Daoy (cell line): ENCODE data around the gene KAT5. TPM values are rescaled to one million over a fixed set of nuclear protein-coding genes. Genes with fewer than 3 reads are reported as not detected.
"Not testable (repeated sequence)": the region's sequence is repeated elsewhere in the genome, so short reads cannot be mapped to it uniquely, and the experiment has no call there.

Experiments used
- DNase-seq: peaks from one replicate; pipeline ENCODE4 v3.0.0-alpha.2; 2015; ENCODE audit warnings: low read depth
- total RNA-seq: library from RNA; depleted of rRNA; stranded (reverse); fragments of >200 nt; shearing (Covaris generic); gene quantifications from 2 replicates; pipeline ENCODE4 v1.2.3, GENCODE V29; 2014; rRNA removed

The KAT5 gene
- total RNA-seq, 1 experiment from 2014 or later = 59.4 TPM

DNA sequence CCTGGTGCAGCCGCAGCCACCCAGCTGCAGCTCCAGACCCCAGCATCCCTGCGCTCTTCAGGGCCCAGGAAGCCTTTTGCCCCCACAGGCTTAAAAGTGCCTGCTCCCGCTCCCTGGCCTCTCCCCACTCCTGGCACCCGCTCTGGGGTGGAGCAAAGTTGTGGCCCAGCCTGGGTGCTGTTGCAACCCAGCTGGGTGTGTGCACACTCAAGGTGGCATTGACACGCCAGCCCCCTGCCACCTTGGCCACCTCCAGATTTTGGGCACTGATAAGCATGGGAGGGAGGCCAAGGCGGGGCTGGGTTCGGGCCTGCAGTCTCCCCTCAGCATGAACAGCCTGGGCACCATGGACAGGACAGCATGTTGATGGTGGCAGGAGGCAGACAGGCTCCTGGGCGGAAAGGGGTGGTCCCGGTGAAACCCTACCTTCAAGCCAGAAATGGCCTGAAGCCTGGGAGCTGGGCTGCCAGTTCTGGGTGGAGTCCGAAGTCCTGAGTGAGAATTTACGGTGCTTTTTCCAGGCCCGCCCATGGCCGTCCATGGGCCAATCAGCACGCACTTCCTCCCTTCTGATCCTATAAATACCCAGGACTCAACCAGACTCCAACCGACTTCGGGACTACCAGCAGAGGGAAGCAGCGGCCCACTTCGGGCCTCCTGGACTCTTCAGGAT lies 32.1 kb downstream of the KAT5 start:
- peak; percentile 40 for DNase-seq

GRCh38 chr11:65744699-65745042 lies 32.6 kb downstream of the KAT5 start:
- DNase-seq = no peak

DNA sequence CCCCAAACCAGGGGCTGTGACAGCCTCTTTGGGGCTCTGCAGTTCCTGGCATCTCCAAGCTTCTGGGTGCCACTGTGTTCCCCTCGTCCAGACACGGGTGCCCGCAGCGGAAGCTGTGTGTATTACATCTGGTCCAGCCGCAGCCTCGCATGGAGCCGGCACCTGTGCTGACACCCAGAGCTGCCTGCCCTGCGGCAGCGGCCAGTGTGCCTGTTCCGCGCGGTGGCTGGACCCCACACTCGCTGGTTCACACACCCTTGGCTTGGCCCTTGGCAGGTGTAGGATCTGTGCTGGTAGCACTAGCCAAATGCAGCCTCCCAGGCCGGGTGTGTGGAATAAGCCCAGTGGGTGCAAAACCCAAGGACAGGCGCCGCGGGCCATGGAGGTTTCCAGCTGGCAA lies 33.0 kb downstream of the KAT5 start:
- no peak for DNase-seq

DNA sequence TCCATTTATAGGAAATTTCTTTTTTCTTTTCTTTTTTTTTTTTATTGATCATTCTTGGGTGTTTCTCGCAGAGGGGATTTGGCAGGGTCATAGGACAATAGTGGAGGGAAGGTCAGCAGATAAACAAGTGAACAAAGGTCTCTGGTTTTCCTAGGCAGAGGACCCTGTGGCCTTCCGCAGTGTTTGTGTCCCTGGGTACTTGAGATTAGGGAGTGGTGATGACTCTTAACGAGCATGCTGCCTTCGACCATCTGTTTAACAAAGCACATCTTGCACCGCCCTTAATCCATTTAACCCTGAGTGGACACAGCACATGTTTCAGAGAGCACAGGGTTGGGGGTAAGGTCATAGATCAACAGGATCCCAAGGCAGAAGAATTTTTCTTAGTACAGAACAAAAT lies 50.1 kb downstream of the KAT5 start:
- DNase-seq = not testable (repeated sequence)

- DNase-seq = not testable (repeated sequence)
Observed at GRCh38 chr11:65762816-65763215, 50.8 kb downstream of the KAT5 start.

DNA sequence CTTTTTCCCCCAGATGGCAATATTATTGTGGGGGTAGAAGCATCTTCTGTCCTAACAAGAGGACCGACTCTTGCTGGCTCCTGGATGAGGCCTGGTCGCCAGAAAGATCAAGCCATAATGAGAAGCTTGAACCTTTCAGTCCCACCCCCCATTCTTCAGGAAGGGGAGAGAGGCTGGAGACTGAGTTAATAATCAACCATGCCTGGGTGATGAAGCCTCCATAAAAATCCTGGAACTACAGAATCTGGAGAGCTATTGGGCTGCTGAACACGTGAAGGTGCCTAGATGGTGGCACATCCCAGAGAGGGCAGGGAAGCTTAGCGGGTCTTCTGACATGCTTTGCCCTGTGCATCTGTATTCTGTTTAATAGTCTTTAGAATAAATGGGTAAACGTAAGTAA lies 52.4 kb downstream of the KAT5 start:
- no peak for DNase-seq

DNA sequence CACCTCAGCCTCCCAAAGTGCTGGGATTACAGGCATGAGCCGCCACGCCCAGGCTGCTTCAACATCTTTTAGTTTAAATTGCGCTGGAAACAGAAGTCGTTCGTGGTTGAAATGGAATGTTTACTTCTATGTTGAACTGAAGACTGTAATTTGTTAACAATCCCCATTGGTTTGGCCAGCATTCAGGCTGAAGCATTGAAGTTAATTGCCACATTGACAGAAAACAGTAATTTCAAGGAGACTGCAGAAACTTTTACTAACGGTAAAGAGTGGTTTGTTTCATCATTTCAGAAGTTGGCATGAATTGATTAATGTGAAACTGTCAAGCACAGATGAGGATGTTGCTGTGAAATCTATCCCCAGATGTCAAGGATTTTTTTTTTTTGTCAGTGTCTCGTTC lies 54.5 kb downstream of the KAT5 start:
- DNase-seq = no peak

DNA sequence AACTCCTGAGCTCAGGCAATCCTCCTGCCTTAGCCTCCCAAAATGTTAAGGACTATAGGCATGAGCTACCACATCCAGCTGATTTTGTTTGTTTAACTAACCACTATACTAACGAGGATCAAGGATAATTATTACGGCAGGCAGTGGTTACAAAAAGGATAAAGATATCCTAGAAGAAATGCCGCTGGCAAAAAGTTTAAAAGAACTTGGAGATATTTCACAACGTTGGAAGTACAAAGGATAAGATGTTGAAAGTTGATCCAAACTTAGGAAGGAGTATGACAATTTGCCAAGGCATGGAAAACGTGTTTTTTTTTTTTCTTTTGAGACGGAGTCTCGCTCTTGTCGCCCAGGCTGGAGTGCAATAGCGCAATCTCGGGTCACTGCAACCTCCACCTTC lies 55.4 kb downstream of the KAT5 start:
- no peak for DNase-seq

- DNase-seq = not testable (repeated sequence)
Observed at GRCh38 chr11:65767806-65768205, 55.8 kb downstream of the KAT5 start.

Other genes starting within 250 kb of the KAT5 start
- gene MALAT1, start 213.2 kb upstream of the KAT5 start, total RNA-seq = 452 and 478 TPM in 2 replicates
- gene SCYL1, start 187.2 kb upstream of the KAT5 start, total RNA-seq = 69.4 and 84.5 TPM in 2 replicates
- 31.0 and 49.4 TPM in 2 replicates for gene LTBP3, start 153.9 kb upstream of the KAT5 start, total RNA-seq
- gene ZNRD2, start 141.8 kb upstream of the KAT5 start, total RNA-seq = 77.3 and 117 TPM in 2 replicates
- gene FAM89B, start 139.7 kb upstream of the KAT5 start, total RNA-seq = 23.7 and 30.2 TPM in 2 replicates
- 30.9 and 34.2 TPM in 2 replicates for gene EHBP1L1, start 136.2 kb upstream of the KAT5 start, total RNA-seq
- gene KCNK7, start 116.5 kb upstream of the KAT5 start, total RNA-seq = not detected in 2 replicates
- 16.6 and 22.4 TPM in 2 replicates for gene MAP3K11, start 98.0 kb upstream of the KAT5 start, total RNA-seq
- gene PCNX3, start 96.5 kb upstream of the KAT5 start, total RNA-seq = 15.1 and 16.2 TPM in 2 replicates
- gene SIPA1, start 74.2 kb upstream of the KAT5 start, total RNA-seq = 11.1 and 12.6 TPM in 2 replicates
- gene RELA, start 49.3 kb upstream of the KAT5 start, total RNA-seq = 14.9 and 19.7 TPM in 2 replicates
- 61.2 and 80.5 TPM in 2 replicates for gene RNASEH2C, start 8.5 kb downstream of the KAT5 start, total RNA-seq
- 10.7 and 13.0 TPM in 2 replicates for gene AP5B1, start 68.7 kb downstream of the KAT5 start, total RNA-seq
- gene OVOL1, start 74.8 kb downstream of the KAT5 start, total RNA-seq = not detected in 2 replicates
- gene SNX32, start 121.7 kb downstream of the KAT5 start, total RNA-seq = 0.39 TPM in 1 of 2 replicates, not detected in the other
- 1,524 and 1,831 TPM in 2 replicates for gene CFL1, start 145.9 kb downstream of the KAT5 start, total RNA-seq
- gene MUS81, start 148.2 kb downstream of the KAT5 start, total RNA-seq = 54.9 and 63.1 TPM in 2 replicates
- 7.1 and 7.4 TPM in 2 replicates for gene EFEMP2, start 160.5 kb downstream of the KAT5 start, total RNA-seq
- gene CTSW, start 167.6 kb downstream of the KAT5 start, total RNA-seq = 0.11 TPM in 1 of 2 replicates, not detected in the other
- 104 and 124 TPM in 2 replicates for gene FIBP, start 176.2 kb downstream of the KAT5 start, total RNA-seq
- 43.7 and 61.0 TPM in 2 replicates for gene CCDC85B, start 178.4 kb downstream of the KAT5 start, total RNA-seq
- 54.0 and 59.3 TPM in 2 replicates for gene FOSL1, start 188.1 kb downstream of the KAT5 start, total RNA-seq
- gene C11orf68, start 206.8 kb downstream of the KAT5 start, total RNA-seq = 12.5 and 19.1 TPM in 2 replicates
- 267 and 294 TPM in 2 replicates for gene DRAP1, start 207.2 kb downstream of the KAT5 start, total RNA-seq
- gene TSGA10IP, start 233.2 kb downstream of the KAT5 start, total RNA-seq = not detected in 2 replicates
- 67.4 and 84.6 TPM in 2 replicates for gene SART1, start 249.5 kb downstream of the KAT5 start, total RNA-seq